AML-193 (cell line): ENCODE results near the gene MMP20.

Source experiments
- DNase-seq, 2 experiments: peaks; one replicate each; lab custom pipeline; 2025; lab: John Stamatoyannopoulos, UW

Gene MMP20

GRCh38 chr11:102592634-102593581 is 32.2 kb downstream of the MMP20 start:
- DNase-seq: peak; percentile 27 to 37

- no peak for DNase-seq
These were observed 33.0 kb downstream of the MMP20 start for GRCh38 chr11:102592131-102592530.

- no peak for DNase-seq
These were observed 33.9 kb downstream of the MMP20 start for GRCh38 chr11:102591160-102591718.

- DNase-seq: peak; percentile 41 to 60
These were observed 34.7 kb downstream of the MMP20 start for GRCh38 chr11:102590276-102591049.

GRCh38 chr11:102589047-102589459 is 36.1 kb downstream of the MMP20 start:
- peak; percentile 50 to 56 for DNase-seq

- no peak for DNase-seq
These were observed 37.4 kb downstream of the MMP20 start for GRCh38 chr11:102587722-102588121.

- DNase-seq: no peak
These were observed 41.8 kb downstream of the MMP20 start for GRCh38 chr11:102583141-102583873.

GRCh38 chr11:102582140-102582539 is 43.0 kb downstream of the MMP20 start:
- DNase-seq: no peak

- DNase-seq: no peak
These were observed 44.1 kb downstream of the MMP20 start for GRCh38 chr11:102581066-102581465.

GRCh38 chr11:102580185-102580951 is 44.8 kb downstream of the MMP20 start:
- no peak for DNase-seq

GRCh38 chr11:102577723-102578122 is 47.4 kb downstream of the MMP20 start:
- DNase-seq: no peak

GRCh38 chr11:102577182-102577581 is 48.0 kb downstream of the MMP20 start:
- DNase-seq: peak; percentile 92 to 93

- no peak for DNase-seq
These were observed 48.8 kb downstream of the MMP20 start for GRCh38 chr11:102576350-102576749.

GRCh38 chr11:102575012-102575411 is 50.1 kb downstream of the MMP20 start:
- DNase-seq: no peak

- no peak for DNase-seq
These were observed 51.3 kb downstream of the MMP20 start for GRCh38 chr11:102573851-102574250.

GRCh38 chr11:102572554-102573220 is 52.4 kb downstream of the MMP20 start:
- no peak for DNase-seq

- no peak for DNase-seq
These were observed 56.3 kb downstream of the MMP20 start for GRCh38 chr11:102568851-102569250.

GRCh38 chr11:102566112-102566511 is 59.0 kb downstream of the MMP20 start:
- no peak for DNase-seq

- DNase-seq: no peak
These were observed 61.0 kb downstream of the MMP20 start for GRCh38 chr11:102564110-102564509.

- no peak for DNase-seq
These were observed 63.5 kb downstream of the MMP20 start for GRCh38 chr11:102561636-102562035.
